OCI-LY1 (cell line): ENCODE results near the gene KCNMB2.

Experiments used
- CTCF ChIP-seq: fragments of 200-600 bp; sonication (generic), shearing (Covaris generic); IDR thresholded peaks from 2 replicates; pipeline ENCODE4 v1.5.1; 2017; ENCODE audit warnings: mild to moderate bottlenecking, antibody characterized with exemption, low read length, moderate library complexity, mixed read lengths
- EZH2 ChIP-seq: fragments of 200-600 bp; sonication (generic), shearing (Covaris generic); IDR thresholded peaks from 2 replicates; pipeline ENCODE4 v1.8.0; 2017; ENCODE audit warnings: borderline replicate concordance, mixed run types, mild to moderate bottlenecking, antibody characterized with exemption, low read length, moderate library complexity, mixed read lengths

- TF ChIP-seq CTCF (no peak), EZH2 (no peak)
Observed at GRCh38 chr3:178806651-178807050, 270.4 kb downstream of the KCNMB2 start.
